Liver (tissue), 9 donors: ENCODE data around the gene TSKU. TPM values are rescaled to one million over a fixed set of nuclear protein-coding genes. Genes with fewer than 3 reads are reported as not detected.
"Not testable (repeated sequence)": the region's sequence is repeated elsewhere in the genome, so short reads cannot be mapped to it uniquely, and the experiment has no call there.

Experiments used
- DNase-seq: peaks from one replicate; pipeline ENCODE4 v3.0.0-alpha.2; 2017; ENCODE audit warnings: low spot score
- H3K27ac ChIP-seq, 2 donors: one replicate each; pipeline ENCODE4 v1.7.0; 2013; ENCODE audit warnings: inconsistent platforms in 2 of 2, low read length in 2 of 2, control low read depth in 1 of 2, low read depth in 1 of 2, mild to moderate bottlenecking in 1 of 2
- H3K27me3 ChIP-seq, 4 donors: one replicate each; pipeline versions ENCODE4 v1.6.1 to v1.7.0; 2013; ENCODE audit warnings: low read length in 3 of 4, inconsistent platforms in 1 of 4, mild to moderate bottlenecking in 1 of 4, moderate library complexity in 1 of 4; ENCODE audit not compliant: control insufficient read depth in 4 of 4, insufficient read depth in 4 of 4
- H3K36me3 ChIP-seq, 4 donors: one replicate each; pipeline versions ENCODE4 v1.6.1 to v1.7.0; 2013; ENCODE audit warnings: low read length in 3 of 4, mild to moderate bottlenecking in 3 of 4, low read depth in 1 of 4, moderate library complexity in 1 of 4; ENCODE audit not compliant: control insufficient read depth in 4 of 4, insufficient read depth in 3 of 4
- H3K4me1 ChIP-seq, 4 donors: one replicate each; pipeline versions ENCODE4 v1.6.1 to v1.7.0; 2013; ENCODE audit warnings: low read length in 3 of 4, mild to moderate bottlenecking in 3 of 4, moderate library complexity in 1 of 4; ENCODE audit not compliant: control insufficient read depth in 4 of 4, insufficient read depth in 4 of 4
- H3K4me3 ChIP-seq, 3 donors: one replicate each; pipeline versions ENCODE4 v1.6.1 to v1.7.0; 2013; ENCODE audit warnings: low read length in 3 of 3, control low read depth in 1 of 3, low read depth in 1 of 3, mild to moderate bottlenecking in 1 of 3
- H3K9ac ChIP-seq, 2 donors: one replicate each; pipeline ENCODE4 v1.7.0; 2013; ENCODE audit warnings: low read length in 2 of 2, mild to moderate bottlenecking in 2 of 2, moderate library complexity in 2 of 2, control low read depth in 1 of 2, low read depth in 1 of 2
- H3K9me3 ChIP-seq, 4 donors: one replicate each; pipeline versions ENCODE4 v1.6.1 to v1.7.0; 2013; ENCODE audit warnings: low read length in 3 of 4; ENCODE audit not compliant: control insufficient read depth in 4 of 4
- EGR1 ChIP-seq, 2 donors: IDR thresholded peaks; 2 replicates each; pipeline ENCODE4 v1.6.1; 2016 to 2018; ENCODE audit warnings: antibody characterized with exemption in 2 of 2, low read depth in 2 of 2
- FOXA1 ChIP-seq: IDR thresholded peaks from 2 replicates; pipeline ENCODE4 v1.6.1; 2016; ENCODE audit warnings: antibody characterized with exemption
- GABPA ChIP-seq, 2 donors: IDR thresholded peaks in 1 of 2; conservative IDR thresholded peaks in 1 of 2; 2 replicates each; pipeline ENCODE4 v1.6.1; 2016; ENCODE audit warnings: antibody characterized with exemption in 2 of 2, mild to moderate bottlenecking in 1 of 2, moderate library complexity in 1 of 2
- HNF4G ChIP-seq: IDR thresholded peaks from 2 replicates; pipeline ENCODE4 v1.6.1; 2016; ENCODE audit warnings: antibody characterized with exemption
- JUND ChIP-seq, 2 donors: IDR thresholded peaks; 2 replicates each; pipeline ENCODE4 v1.6.1; 2016; ENCODE audit warnings: antibody characterized with exemption in 2 of 2
- MAX ChIP-seq: IDR thresholded peaks from 2 replicates; pipeline ENCODE4 v1.6.1; 2016; ENCODE audit warnings: antibody characterized with exemption
- NR2F2 ChIP-seq: IDR thresholded peaks from 2 replicates; pipeline ENCODE4 v1.6.1; 2016; ENCODE audit warnings: antibody characterized with exemption
- RAD21 ChIP-seq, 2 donors: IDR thresholded peaks; 2 replicates each; pipeline ENCODE4 v1.6.1; 2016; ENCODE audit warnings: antibody characterized with exemption in 2 of 2, mild to moderate bottlenecking in 2 of 2
- REST ChIP-seq: IDR thresholded peaks from 2 replicates; pipeline ENCODE4 v1.6.1; 2016; ENCODE audit warnings: antibody characterized with exemption, mild to moderate bottlenecking
- TAF1 ChIP-seq: conservative IDR thresholded peaks from 2 replicates; pipeline ENCODE4 v1.6.1; 2016; ENCODE audit warnings: antibody characterized with exemption, mild to moderate bottlenecking
- YY1 ChIP-seq: IDR thresholded peaks from 2 replicates; pipeline ENCODE4 v1.6.1; 2016; ENCODE audit warnings: antibody characterized with exemption, mild to moderate bottlenecking
- ZBTB33 ChIP-seq: IDR thresholded peaks from 2 replicates; pipeline ENCODE4 v1.6.1; 2016; ENCODE audit warnings: antibody characterized with exemption
- WGBS: extraction: QIAGEN DNeasy Blood & Tissue Kit; methylation state at CpG from one replicate; pipeline ENCODE4 v1.1.7; 2013; 5-methylcytosine and 5-hydroxymethylcytosine counted together
- polyA plus RNA-seq, 2 donors: library from polyadenylated mRNA; stranded (reverse) in 1 of 2; unstranded in 1 of 2; fragments of 200-250 nt in 1 of 2; fragments of >200 nt in 1 of 2; fragmentation: Nextera tagmentation in 1 of 2; extraction: Ambion mirVana in 1 of 2; gene quantifications; one replicate each; pipeline versions ENCODE4 v1.2.1 to v1.2.3, GENCODE V29; 2013 to 2015
- total RNA-seq, 2 donors: library from RNA; depleted of rRNA; stranded (reverse); fragments of >200 nt; gene quantifications; one replicate each; pipeline ENCODE4 v1.2.3, GENCODE V29; 2014
- donor health status: healthy.
- donor health status: healthy.
- donor health status: healthy.
- donor health status: healthy.
- donor health status: healthy.

Gene TSKU
- total and polyA plus RNA-seq, 4 donors: 3.3 to 492 (median 46.0) TPM

GRCh38 chr11:76826508-76826907 lies 43.4 kb downstream of the TSKU start:
- 79% methylated on average over 3 of the region's 3 CpGs for WGBS
- H3K36me3 ChIP-seq, DNase-seq: not testable (repeated sequence)

GRCh38 chr11:76827005-76827404 lies 43.8 kb downstream of the TSKU start:
- H3K4me1 ChIP-seq, H3K9me3 ChIP-seq, H3K27me3 ChIP-seq: not testable (repeated sequence)

More at GRCh38 chr11:76826508-76826907, 43.4 kb downstream of the TSKU start:
- H3K4me3 ChIP-seq, H3K4me1 ChIP-seq, H3K9me3 ChIP-seq, H3K27me3 ChIP-seq, H3K27ac ChIP-seq, H3K9ac ChIP-seq: not testable (repeated sequence)

GRCh38 chr11:76830639-76831327 lies 47.6 kb downstream of the TSKU start:
- Histone ChIP-seq H3K27ac (no peak overlapping the region), H3K36me3 (no peaks in the 10 kb centered on the region), H3K9ac (no peak overlapping the region), H3K4me1 (no peaks in the 10 kb centered on the region), H3K27me3 (no peaks in the 10 kb centered on the region), H3K4me3 (no peak overlapping the region), H3K9me3 (no peaks in the 10 kb centered on the region)
- 72% methylated on average over 9 of the region's 9 CpGs for WGBS
- no peak for DNase-seq
- no peak for TF ChIP-seq MAX
- TF ChIP-seq EGR1 (IDR thresholded peaks at IDR 0.05; ENCODE audit: low read depth in 2 of 2): no peak
- TF ChIP-seq JUND (IDR thresholded peaks at IDR 0.05): no peak
- TF ChIP-seq NR2F2: no peak
- TF ChIP-seq YY1: no peak
- no peak for TF ChIP-seq GABPA (IDR thresholded peaks at IDR 0.05 in 1 of 2, conservative IDR thresholded peaks at IDR 0.05 in 1 of 2)
- no peak for TF ChIP-seq REST
- TF ChIP-seq RAD21 (IDR thresholded peaks at IDR 0.05): no peak
- no peak for TF ChIP-seq TAF1
- no peak for TF ChIP-seq HNF4G
- TF ChIP-seq FOXA1: no peak
- no peak for TF ChIP-seq ZBTB33

More at GRCh38 chr11:76827005-76827404, 43.8 kb downstream of the TSKU start:
- not testable (repeated sequence) for H3K36me3 ChIP-seq, H3K27ac ChIP-seq, H3K9ac ChIP-seq, H3K4me3 ChIP-seq, DNase-seq
